KOPT-K1 (cell line): ENCODE data around the gene GRID2IP.

Experiments
- H3K27ac ChIP-seq: fragments of 200-600 bp; sonication (generic); 2 replicates; pipeline ENCODE4 v1.5.1; 2016; ENCODE audit warnings: antibody characterized with exemption, mild to moderate bottlenecking, low read depth, low read length; ENCODE audit not compliant: poor library complexity, severe bottlenecking
- H3K36me3 ChIP-seq: fragments of 200-600 bp; sonication (generic); 2 replicates; pipeline ENCODE4 v1.5.1; 2017; ENCODE audit warnings: antibody characterized with exemption, mild to moderate bottlenecking, low read length, moderate library complexity; ENCODE audit not compliant: insufficient read depth
- H3K9me3 ChIP-seq: fragments of 200-600 bp; sonication (generic); 2 replicates; pipeline ENCODE4 v1.5.1; 2017; ENCODE audit warnings: antibody characterized with exemption, low read length, mild to moderate bottlenecking; ENCODE audit not compliant: insufficient read depth, poor library complexity, severe bottlenecking

The GRID2IP gene

DNA sequence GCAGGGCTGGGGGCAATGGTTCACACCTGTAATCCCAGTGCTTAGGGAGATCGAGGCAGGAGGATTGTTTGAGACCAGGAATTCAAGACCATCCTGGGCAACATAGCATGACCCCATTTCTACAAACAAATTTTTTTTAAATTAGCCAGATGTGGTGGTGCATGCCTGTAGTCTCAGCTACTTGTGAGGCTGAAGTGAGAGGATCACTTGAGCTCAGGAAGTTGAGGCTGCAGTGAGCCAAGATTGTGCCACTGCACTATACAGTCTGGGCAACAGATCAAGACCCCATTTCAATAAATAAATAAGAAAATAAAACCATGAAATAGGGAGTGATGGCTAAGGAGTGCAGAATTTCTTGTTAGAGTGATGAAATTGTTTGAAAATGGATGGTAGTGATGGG, 8.9 kb downstream of the GRID2IP start:
- Histone ChIP-seq H3K9me3 (no peaks in the 10 kb centered on the region), H3K36me3 (no peaks in the 10 kb centered on the region), H3K27ac (no peak overlapping the region)

DNA sequence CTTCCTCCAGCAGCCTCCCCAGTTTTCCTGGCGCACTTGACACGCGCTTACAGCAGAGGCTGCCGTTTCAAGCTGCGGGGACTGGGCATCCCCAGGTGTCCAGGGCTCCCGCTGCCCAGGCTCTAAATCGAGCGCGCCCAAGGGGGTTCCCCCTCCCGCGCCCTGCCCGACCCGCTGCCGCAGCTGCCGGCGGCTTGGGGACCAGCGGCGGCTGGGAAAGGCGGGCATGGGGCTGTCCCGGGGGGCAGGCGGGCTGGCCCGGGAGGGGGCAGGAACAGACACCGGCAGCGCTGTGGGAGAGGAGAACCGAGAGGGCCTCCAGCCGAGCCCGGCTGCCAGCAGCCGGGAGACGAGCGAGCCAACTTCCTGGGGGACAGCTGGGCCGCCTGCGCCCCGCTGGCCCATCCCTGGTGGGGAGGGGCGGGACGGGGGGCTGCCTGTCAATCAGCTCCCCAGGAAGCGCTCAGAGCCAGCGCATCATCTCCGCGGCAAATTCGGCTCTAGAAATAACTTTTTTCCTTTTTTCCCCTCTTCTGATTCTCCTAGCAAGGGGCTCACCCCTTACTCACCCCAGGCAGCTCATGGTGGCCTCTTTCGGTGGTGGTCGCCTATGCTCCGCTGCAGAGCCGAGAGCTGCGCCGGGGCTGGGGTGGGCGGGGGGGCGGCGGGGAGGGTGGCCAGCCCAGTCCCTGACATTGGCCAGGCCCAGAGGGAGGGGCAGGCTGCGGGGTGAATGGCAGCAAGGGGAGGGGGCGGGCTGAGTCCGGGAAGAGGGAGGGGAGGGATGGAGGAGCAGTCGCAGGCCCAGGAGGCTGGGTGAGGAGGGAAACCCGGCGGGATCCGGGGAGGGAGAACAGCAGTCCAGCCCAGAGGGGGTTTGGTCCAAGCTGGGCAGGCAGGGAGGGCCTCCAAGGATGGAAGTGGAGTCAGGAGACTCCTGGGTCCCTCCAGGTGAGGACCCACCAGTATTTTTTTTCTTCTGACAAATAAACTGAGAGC, 14.7 kb downstream of the GRID2IP start:
- Histone ChIP-seq H3K9me3 (no peaks in the 10 kb centered on the region), H3K36me3 (no peaks in the 10 kb centered on the region), H3K27ac (no peak overlapping the region)

DNA sequence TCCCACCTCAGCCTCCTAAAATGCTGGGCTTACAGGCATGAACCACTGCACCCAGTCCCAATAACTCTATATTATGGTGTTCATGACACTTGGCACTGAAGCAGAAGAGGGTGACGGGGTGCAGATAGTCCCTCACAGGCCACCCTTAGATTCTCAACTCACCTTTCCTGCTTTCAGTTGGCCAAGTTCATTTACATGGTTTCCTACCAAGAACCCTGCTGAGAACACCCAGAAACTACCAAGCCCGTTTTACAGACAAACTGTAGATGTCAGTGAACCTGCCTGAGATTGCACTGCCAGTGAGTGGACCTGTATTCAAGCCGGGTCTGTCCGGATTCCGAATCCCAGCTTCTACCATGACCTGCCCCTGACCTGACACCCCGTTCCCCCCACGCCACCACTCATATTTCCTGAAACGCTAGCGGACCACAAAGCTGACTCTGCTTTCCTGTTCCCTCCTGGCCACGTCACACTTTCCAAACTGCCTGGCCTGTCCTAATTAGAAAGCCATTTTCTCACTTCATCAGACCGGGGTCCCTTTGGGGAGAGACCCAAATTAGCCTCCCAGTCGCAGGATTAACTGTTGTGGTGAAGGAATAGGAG, 17.3 kb downstream of the GRID2IP start:
- Histone ChIP-seq H3K9me3 (no peaks in the 10 kb centered on the region), H3K27ac (no peak overlapping the region), H3K36me3 (no peaks in the 10 kb centered on the region)

DNA sequence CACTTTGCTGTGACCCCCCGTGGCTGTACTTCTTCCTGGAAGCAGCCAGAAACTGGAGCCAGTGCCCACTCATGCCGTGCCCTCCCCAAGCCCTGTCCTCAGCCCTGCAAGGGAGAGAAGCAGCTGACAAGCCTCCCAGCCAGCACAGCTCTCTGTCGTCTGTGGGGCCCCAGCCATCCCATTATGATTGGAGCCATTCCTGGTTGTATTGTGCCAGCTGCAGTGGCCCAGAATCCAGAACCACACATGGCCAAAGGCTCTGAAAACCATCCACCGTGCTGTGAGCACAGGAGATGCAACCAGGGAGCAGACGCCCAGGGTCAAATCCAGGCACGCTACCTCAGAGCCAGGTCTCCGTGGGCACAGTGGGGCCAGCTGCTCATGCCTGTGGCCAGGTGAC, 18.7 kb downstream of the GRID2IP start:
- Histone ChIP-seq H3K9me3 (no peaks in the 10 kb centered on the region), H3K27ac (no peak overlapping the region), H3K36me3 (no peaks in the 10 kb centered on the region)

DNA sequence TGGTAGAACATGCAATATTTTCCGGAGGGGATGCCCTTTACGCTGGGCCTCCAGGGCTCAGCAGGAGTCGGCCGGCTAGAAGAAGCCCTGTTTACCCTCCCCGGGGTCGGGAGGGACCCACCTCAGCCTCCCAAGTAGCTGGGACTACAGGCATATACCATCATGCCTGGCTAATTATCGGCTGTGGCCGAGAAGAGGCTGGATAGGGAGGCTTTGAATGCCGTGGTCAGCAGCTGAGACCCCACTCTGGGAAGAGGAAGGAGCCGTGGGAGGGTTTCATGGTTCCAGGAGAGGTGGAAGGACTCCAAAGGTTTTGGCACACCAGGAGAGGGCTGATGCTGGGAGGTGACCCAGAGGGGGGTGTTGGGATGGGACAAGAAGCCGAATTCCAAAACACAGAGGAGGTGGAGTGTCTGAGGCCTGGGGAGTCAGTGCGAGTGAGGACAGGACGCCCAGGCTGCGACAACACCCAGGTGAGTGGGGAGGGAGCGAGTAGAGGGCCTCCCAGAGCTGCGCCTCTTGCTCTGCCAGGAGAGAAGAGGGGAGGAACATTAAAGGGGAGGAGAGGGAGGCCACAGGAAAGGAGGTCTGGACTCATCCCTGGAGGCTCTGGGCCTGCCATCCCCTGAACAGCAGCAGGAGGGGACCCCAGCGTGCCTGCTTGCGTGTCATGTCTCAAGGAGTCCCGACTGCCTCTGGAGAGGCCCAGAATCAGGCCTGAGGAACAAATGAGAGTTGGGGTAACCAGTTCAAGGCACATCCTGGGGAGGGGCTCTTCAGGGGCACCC, 19.6 kb downstream of the GRID2IP start:
- H3K9me3 ChIP-seq: no peaks in the 10 kb centered on the region
- no peak overlapping the region for H3K27ac ChIP-seq
- H3K36me3 ChIP-seq: no peaks in the 10 kb centered on the region

DNA sequence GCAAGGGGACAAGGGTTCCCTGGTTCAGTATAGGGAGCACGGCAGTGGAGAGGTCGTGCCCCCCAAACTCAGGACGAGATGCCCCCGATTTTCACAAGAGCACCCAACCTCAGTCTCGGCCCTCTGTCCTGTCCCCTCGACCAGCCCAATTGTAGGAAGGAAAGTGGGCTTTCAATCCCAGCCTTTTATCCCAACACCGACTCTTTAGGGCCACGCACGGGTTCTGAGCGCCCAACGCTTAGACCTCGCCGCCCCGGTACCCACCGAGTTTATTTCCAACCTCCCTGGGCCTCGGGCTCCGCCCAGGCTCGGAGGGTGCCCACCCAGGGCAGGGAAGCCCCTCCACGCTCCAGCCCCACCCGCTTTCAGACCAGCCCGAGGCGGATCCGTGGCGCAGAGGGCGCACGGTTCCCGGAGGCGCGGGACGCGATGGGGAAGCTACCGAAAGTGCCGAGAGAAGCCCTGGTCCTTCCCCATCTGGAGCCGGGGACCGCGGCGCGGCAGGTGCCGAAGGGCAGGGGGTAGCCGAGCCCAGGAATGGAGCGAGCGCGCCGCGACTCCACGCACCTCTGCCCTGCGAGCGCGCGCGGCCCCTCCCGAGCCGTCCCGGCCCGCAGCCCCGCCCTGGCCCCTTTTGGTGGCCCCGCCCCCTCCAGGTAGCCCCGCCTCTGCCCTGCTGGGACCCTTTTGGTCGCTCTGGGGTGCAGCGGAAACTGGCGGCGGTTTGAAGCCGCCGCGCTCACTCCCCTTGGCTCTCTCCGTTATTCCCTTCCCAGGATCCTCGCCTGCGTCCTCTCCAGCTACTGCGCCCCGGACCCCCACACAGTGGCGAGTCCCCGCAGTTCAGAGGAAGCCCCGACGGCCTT, 20.4 kb downstream of the GRID2IP start:
- Histone ChIP-seq H3K27ac (no peak overlapping the region), H3K36me3 (no peaks in the 10 kb centered on the region), H3K9me3 (no peaks in the 10 kb centered on the region)

DNA sequence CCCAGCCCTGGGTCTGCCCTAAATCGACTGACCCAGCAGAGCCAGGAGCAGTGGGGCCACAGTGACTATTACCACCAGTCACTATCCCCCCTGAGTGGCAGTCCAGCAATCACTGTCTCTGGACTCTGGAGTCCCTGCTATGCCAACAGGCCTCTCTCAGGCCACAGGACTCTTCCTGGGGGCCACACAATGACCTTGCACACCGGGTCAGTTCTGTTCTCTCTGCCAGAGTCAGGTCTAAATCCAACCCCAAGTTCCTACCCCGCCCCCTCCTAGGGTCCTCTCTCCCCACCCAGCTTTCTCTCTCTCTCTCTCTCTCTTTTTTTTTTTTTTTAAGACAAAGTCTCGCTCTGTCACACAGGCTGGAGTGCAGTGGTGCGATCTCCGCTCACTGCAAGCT, 21.6 kb downstream of the GRID2IP start:
- H3K9me3 ChIP-seq: no peaks in the 10 kb centered on the region
- no peaks in the 10 kb centered on the region for H3K36me3 ChIP-seq
- H3K27ac ChIP-seq: no peak overlapping the region

DNA sequence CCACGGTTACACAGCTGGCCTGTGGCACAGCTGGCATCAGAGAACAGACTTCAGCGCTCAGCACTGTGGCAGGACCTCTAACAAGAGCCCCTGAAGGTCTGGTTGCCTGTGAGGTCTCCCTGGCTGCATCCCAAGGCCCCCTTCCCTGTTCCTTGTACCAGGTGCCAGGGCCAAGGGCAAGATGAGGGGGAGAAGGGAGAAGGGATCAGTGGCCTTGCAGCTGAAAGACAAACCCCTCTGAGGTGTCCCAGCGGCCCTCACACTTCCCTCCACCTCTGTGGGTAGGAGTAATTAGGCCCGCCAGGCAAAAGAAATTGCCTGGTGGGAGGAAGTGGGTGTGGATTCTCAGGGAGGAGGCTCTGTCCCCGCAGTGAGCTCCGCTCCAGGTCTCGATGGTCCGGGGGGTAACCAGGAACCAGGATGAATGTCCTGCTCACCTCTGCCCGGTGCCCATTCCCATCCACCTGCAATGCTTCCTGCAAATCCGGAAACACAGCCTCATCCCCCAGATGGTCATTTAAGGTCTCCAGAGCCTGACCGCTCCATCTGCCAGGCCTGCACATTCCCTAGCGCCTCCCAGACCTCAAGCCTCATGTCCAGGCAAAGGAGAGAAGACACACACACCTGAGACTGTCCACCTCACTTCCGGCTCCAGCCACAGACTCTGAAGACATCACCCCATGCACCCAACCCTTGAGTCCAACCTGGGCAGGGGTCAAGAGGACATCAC, 22.7 kb downstream of the GRID2IP start:
- no peak overlapping the region for H3K27ac ChIP-seq
- no peaks in the 10 kb centered on the region for H3K9me3 ChIP-seq
- no peaks in the 10 kb centered on the region for H3K36me3 ChIP-seq

DNA sequence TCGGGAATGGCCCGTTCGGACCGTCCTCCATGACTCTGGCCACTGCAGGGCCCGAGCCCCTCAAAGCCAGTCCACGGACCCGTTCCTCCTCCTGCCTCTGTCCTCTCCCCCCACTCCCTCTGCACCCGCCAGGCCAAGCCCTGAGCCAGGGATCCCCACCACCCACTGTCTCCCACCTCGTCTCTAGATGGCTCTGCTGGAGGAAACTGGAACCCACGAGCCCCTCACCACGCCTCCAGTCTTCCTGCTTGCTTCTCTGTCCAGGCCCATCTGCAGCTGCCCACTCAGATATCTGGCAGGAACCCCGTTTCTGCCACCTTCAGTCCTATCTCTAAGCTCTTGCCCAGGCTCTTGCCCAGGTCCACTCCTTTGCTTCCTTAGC, 24.3 kb downstream of the GRID2IP start:
- no peak overlapping the region for H3K27ac ChIP-seq
- no peaks in the 10 kb centered on the region for H3K36me3 ChIP-seq
- no peaks in the 10 kb centered on the region for H3K9me3 ChIP-seq

DNA sequence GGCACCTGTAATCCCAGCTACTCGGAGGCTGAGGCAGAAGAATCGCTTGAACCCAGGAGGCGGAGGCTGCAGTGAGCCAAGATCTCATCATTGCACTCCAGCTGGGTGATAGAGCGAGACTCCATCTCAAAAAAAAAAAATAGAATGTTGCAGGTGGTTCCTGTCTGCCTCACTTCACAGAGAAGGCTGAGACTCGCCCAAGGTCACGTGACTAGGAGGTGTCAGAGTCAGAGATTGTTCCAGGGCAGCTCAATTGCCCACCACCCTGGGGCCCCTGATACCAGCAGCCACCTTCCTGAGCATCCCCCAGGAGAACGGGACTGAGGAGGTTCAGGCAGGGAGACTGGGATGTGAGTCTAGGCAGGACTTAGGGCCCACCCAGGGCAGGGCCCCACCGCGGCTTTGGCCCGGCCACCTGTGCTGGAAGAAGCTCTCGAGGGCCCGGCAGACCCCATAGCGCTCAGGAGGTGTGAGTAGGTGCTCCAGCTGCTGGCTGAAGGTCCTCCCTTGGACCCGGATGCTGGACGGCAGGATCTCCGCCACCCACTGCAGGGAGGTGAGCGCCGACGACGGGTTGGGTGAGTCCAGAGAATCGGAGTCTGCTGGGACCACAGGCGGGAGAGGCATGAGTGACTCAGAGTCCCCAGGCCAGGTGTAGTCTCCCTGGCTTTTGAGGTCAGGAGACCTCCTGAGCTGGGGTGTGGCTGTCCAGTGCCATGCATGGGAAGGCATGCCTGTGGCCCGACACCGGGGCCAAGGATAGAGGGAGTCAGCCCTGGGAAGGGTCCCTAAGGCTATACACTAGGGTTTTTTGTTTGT, 30.9 kb downstream of the GRID2IP start:
- no peaks in the 10 kb centered on the region for H3K9me3 ChIP-seq
- H3K36me3 ChIP-seq: no peaks in the 10 kb centered on the region
- no peak overlapping the region for H3K27ac ChIP-seq

DNA sequence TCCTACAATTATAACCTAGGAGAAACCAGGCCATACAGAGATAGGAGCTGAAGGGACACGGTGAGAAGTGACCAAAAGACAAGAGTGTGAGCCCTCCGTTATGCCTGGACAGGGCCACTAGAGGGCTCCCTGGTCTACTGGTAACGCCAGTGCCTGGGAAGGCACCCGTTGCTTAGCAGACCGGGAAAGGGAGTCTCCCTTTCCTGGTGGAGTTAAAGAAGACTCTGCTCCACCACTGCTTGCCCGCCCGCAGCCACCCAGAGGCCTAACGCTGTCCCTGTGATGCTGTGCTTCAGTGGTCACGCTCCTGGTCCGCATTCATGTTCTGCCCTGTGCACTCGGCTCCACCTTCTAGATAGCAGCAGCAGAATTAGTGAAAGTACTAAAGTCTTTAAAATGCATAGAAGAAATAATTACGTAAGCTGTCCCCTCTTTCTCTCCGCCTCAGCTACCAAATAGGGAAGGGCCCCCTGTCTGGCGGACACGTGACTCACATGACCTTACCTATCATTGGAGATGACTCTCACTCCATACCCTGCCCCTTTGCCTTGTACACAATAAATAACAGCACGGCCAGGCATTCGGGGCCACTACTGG, 34.8 kb downstream of the GRID2IP start:
- no peak overlapping the region for H3K27ac ChIP-seq
- H3K36me3 ChIP-seq: no peaks in the 10 kb centered on the region

DNA sequence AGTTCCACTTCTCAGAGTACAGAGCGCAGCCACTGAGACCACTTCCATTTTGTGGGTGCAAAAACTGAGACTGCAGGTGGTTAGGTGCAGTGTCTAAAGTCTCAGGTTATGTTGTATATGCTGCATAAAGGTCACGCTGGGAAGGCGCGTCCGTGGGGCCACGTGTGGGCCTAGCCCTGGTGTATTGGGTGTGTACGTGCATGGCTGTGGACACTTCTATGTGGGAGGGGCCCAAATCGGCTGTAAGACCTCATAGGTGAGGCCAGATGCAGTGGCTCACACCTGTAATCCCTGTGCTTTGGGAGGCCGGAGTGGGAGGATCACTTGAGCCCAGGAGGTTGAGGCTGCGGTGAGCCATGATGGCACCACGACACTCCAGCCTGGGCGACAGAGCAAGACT, 37.7 kb downstream of the GRID2IP start:
- Histone ChIP-seq H3K27ac (no peak overlapping the region), H3K36me3 (no peaks in the 10 kb centered on the region), H3K9me3 (no peaks in the 10 kb centered on the region)

More for the DNA sequence above, 34.8 kb downstream of the GRID2IP start:
- H3K9me3 ChIP-seq: no peaks in the 10 kb centered on the region

DNA sequence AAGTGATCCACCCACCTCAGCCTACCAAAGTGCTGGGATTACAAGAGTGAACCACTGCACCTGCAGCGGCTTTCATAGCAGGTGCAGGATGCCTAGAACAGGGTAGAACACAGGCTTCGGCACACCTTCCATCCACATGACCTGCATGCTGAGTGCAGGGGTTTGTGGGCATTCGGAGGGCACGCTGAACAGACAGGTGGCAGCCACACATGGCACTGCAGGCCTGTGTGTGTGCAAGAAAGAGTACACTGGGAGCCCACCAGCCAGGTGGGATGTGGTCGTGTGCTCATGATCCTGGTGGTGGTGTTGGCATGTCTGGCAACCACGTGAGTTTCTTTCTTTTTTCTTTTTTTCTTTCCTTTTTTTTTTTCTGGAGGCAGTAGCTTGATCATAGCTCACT, 38.4 kb downstream of the GRID2IP start:
- H3K27ac ChIP-seq: no peak overlapping the region
- H3K9me3 ChIP-seq: no peaks in the 10 kb centered on the region
- no peaks in the 10 kb centered on the region for H3K36me3 ChIP-seq
